HUDEP-2 (cell line): ENCODE results near the gene TNNI2.

Experiments used
- DNase-seq, 76 experiments: peaks; one replicate each; lab custom pipeline; 2025; ENCODE audit not compliant: unreplicated experiment in 76 of 76; lab: John Stamatoyannopoulos, UW

The TNNI2 gene

GRCh38 chr11:1820463-1821325 lies 18.1 kb upstream of the TNNI2 start:
- no peak for DNase-seq

- no peak for DNase-seq
These were observed 17.2 kb upstream of the TNNI2 start for GRCh38 chr11:1821562-1821961.

GRCh38 chr11:1822648-1823375 lies 16.0 kb upstream of the TNNI2 start:
- no peak for DNase-seq

- DNase-seq = no peak
These were observed 15.2 kb upstream of the TNNI2 start for GRCh38 chr11:1823376-1824220.

- DNase-seq = no peak
These were observed 14.4 kb upstream of the TNNI2 start for GRCh38 chr11:1824221-1825038.

- DNase-seq = peak in 45 of 76 experiments; percentile 7 to 75 (median 34)
These were observed 13.6 kb upstream of the TNNI2 start for GRCh38 chr11:1825039-1825740.

- DNase-seq = no peak
These were observed 12.9 kb upstream of the TNNI2 start for GRCh38 chr11:1825785-1826451.

GRCh38 chr11:1826552-1827094 lies 12.2 kb upstream of the TNNI2 start:
- DNase-seq = no peak

GRCh38 chr11:1827095-1827813 lies 11.5 kb upstream of the TNNI2 start:
- no peak for DNase-seq

- no peak for DNase-seq
These were observed 10.8 kb upstream of the TNNI2 start for GRCh38 chr11:1827931-1828330.

- DNase-seq = no peak
These were observed 10.2 kb upstream of the TNNI2 start for GRCh38 chr11:1828542-1828941.

- DNase-seq = no peak
These were observed 9.6 kb upstream of the TNNI2 start for GRCh38 chr11:1829039-1829820.

- no peak for DNase-seq
These were observed 8.8 kb upstream of the TNNI2 start for GRCh38 chr11:1830004-1830321.

GRCh38 chr11:1830322-1831223 lies 8.2 kb upstream of the TNNI2 start:
- no peak for DNase-seq

- DNase-seq = no peak
These were observed 7.2 kb upstream of the TNNI2 start for GRCh38 chr11:1831338-1832210.
